NCI-H1105 (cell line): ENCODE measurements around the gene MADCAM1.

Experiments used
- DNase-seq: peaks from one replicate; lab custom pipeline; 2025; lab: John Stamatoyannopoulos, UW

Gene MADCAM1

GRCh38 chr19:488505-489417 lies 7.5 kb upstream of the MADCAM1 start:
- peak; percentile 92 for DNase-seq

- no peak for DNase-seq
These were observed 6.7 kb upstream of the MADCAM1 start for GRCh38 chr19:489418-490196.

GRCh38 chr19:491146-491741 lies 5.0 kb upstream of the MADCAM1 start:
- DNase-seq: peak; percentile 19

- DNase-seq: no peak
These were observed 4.2 kb upstream of the MADCAM1 start for GRCh38 chr19:492091-492531.

- no peak for DNase-seq
These were observed 2.7 kb upstream of the MADCAM1 start for GRCh38 chr19:493391-494170.

- DNase-seq: no peak
These were observed 1.9 kb upstream of the MADCAM1 start for GRCh38 chr19:494171-495080.

GRCh38 chr19:495081-495401 lies 1.2 kb upstream of the MADCAM1 start:
- no peak for DNase-seq

- DNase-seq: no peak
These were observed 729 bp upstream of the MADCAM1 start for GRCh38 chr19:495402-496111.

GRCh38 chr19:496986-497385 lies 700 bp downstream of the MADCAM1 start:
- no peak for DNase-seq

- no peak for DNase-seq
These were observed 1.2 kb downstream of the MADCAM1 start for GRCh38 chr19:497491-497868.

GRCh38 chr19:497869-498510 lies 1.7 kb downstream of the MADCAM1 start:
- DNase-seq: no peak

- no peak for DNase-seq
These were observed 2.2 kb downstream of the MADCAM1 start for GRCh38 chr19:498511-498891.

- no peak for DNase-seq
These were observed 2.8 kb downstream of the MADCAM1 start for GRCh38 chr19:498977-499623.

- DNase-seq: no peak
These were observed 5.4 kb downstream of the MADCAM1 start for GRCh38 chr19:501646-502045.

GRCh38 chr19:504616-505015 lies 8.3 kb downstream of the MADCAM1 start:
- no peak for DNase-seq

GRCh38 chr19:506404-507285 lies 10.4 kb downstream of the MADCAM1 start:
- peak; percentile 100 for DNase-seq

- peak; percentile 75 for DNase-seq
These were observed 11.3 kb downstream of the MADCAM1 start, which contains the start of gene TPGS1 for GRCh38 chr19:507286-508203. Gene TPGS1 (plus strand): TSS chr19:507497. CDS start chr19:507507, 10 bp downstream.
